Measurements from ENCODE around the gene KRTAP20-3. TPM values are rescaled to one million over a fixed set of nuclear protein-coding genes. Genes with fewer than 3 reads are reported as not detected.

Gene KRTAP20-3
- total RNA-seq, 1 experiment from 2014 or later, result not detected

DNA sequence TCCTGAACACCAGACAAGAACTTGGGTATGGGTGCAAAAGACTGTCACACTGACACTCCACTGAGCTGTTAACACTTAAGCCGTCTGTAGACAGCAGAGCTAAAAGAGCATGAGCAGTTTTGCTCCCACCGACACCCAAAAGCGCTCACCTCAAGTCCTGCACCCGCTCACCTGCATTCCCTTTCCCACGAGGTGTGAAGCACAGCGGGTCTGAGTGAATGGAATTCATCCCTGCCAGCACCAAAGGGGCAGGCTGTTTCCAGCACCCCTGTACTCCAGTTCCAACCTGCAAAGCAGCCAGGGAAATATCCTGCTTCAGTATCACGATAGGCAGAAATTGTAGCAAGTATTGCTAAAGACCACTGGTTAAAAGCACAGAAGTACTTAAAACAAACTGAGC lies 47.2 kb downstream of the KRTAP20-3 start:
- no peak overlapping the region for H3K4me3 ChIP-seq (replicated peaks in 1 of 2; ENCODE audit: low read depth in 1 of 2, low read length in 2 of 2)
- H3K9me3 ChIP-seq (ENCODE audit: control insufficient read depth in 1 of 2, insufficient read depth in 1 of 2, low read depth in 1 of 2, low read length in 2 of 2), result peaks cover 0 to 14% of the 10 kb centered on the region in 2 experiments; a peak in 2 of 4 replicates
- no peak for TF ChIP-seq RAD21 (IDR thresholded peaks at IDR 0.05; ENCODE audit: low read depth)
- no peak for TF ChIP-seq EZH2phosphoT487 (IDR thresholded peaks at IDR 0.05; ENCODE audit: borderline replicate concordance)
- TF ChIP-seq, protein P1, sequence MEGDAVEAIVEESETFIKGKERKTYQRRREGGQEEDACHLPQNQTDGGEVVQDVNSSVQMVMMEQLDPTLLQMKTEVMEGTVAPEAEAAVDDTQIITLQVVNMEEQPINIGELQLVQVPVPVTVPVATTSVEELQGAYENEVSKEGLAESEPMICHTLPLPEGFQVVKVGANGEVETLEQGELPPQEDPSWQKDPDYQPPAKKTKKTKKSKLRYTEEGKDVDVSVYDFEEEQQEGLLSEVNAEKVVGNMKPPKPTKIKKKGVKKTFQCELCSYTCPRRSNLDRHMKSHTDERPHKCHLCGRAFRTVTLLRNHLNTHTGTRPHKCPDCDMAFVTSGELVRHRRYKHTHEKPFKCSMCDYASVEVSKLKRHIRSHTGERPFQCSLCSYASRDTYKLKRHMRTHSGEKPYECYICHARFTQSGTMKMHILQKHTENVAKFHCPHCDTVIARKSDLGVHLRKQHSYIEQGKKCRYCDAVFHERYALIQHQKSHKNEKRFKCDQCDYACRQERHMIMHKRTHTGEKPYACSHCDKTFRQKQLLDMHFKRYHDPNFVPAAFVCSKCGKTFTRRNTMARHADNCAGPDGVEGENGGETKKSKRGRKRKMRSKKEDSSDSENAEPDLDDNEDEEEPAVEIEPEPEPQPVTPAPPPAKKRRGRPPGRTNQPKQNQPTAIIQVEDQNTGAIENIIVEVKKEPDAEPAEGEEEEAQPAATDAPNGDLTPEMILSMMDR (IDR thresholded peaks at IDR 0.05 in 2 of 3, conservative IDR thresholded peaks at IDR 0.05 in 1 of 3; ENCODE audit: borderline replicate concordance in 1 of 3, insufficient read depth in 1 of 3, low read depth in 2 of 3, low read length in 2 of 3), result no peak
- TF ChIP-seq EGR1 (IDR thresholded peaks at IDR 0.05; ENCODE audit: low read depth), result no peak
- TF ChIP-seq YY1 (IDR thresholded peaks at IDR 0.05; ENCODE audit: extremely low read depth, insufficient replicate concordance, low read depth, low read length), result no peak
- TF ChIP-seq, protein P2, sequence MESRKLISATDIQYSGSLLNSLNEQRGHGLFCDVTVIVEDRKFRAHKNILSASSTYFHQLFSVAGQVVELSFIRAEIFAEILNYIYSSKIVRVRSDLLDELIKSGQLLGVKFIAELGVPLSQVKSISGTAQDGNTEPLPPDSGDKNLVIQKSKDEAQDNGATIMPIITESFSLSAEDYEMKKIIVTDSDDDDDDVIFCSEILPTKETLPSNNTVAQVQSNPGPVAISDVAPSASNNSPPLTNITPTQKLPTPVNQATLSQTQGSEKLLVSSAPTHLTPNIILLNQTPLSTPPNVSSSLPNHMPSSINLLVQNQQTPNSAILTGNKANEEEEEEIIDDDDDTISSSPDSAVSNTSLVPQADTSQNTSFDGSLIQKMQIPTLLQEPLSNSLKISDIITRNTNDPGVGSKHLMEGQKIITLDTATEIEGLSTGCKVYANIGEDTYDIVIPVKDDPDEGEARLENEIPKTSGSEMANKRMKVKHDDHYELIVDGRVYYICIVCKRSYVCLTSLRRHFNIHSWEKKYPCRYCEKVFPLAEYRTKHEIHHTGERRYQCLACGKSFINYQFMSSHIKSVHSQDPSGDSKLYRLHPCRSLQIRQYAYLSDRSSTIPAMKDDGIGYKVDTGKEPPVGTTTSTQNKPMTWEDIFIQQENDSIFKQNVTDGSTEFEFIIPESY (IDR thresholded peaks at IDR 0.05; ENCODE audit: extremely low read depth, insufficient replicate concordance, low read length), result no peak
- TF ChIP-seq, protein P3, sequence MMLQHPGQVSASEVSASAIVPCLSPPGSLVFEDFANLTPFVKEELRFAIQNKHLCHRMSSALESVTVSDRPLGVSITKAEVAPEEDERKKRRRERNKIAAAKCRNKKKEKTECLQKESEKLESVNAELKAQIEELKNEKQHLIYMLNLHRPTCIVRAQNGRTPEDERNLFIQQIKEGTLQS (IDR thresholded peaks at IDR 0.05), result no peak
- no peak for TF ChIP-seq CBX3 (IDR thresholded peaks at IDR 0.05; ENCODE audit: low read depth)
- TF ChIP-seq ZFX (IDR thresholded peaks at IDR 0.05), result no peak
- no peak for TF ChIP-seq SIN3A (IDR thresholded peaks at IDR 0.05; ENCODE audit: low read depth)
- TF ChIP-seq FOSL1 (IDR thresholded peaks at IDR 0.05; ENCODE audit: low read depth), result no peak
- no peak for TF ChIP-seq SP1 (IDR thresholded peaks at IDR 0.05; ENCODE audit: low read depth)
- TF ChIP-seq TCF7L2 (IDR thresholded peaks at IDR 0.05; ENCODE audit: borderline replicate concordance, extremely low read depth, insufficient read depth, insufficient read length), result no peak
- TF ChIP-seq CEBPB (IDR thresholded peaks at IDR 0.05; ENCODE audit: low read depth), result no peak
- no peak for TF ChIP-seq POLR2AphosphoS5 (IDR thresholded peaks at IDR 0.05; ENCODE audit: low read depth, low read length)
- TF ChIP-seq JUND (IDR thresholded peaks at IDR 0.05), result no peak
- no peak for TF ChIP-seq EZH2 (IDR thresholded peaks at IDR 0.05)
- POLR2A ChIA-PET, result no interaction called here
- H2AFZ ChIP-seq (ENCODE audit: low read depth, low read length, poor library complexity, severe bottlenecking), result no peak overlapping the region
- H3K27me3 ChIP-seq (ENCODE audit: insufficient read depth, low read length), result no peaks in the 10 kb centered on the region
- CTCF ChIA-PET, result no interaction called here
- H3K9me2 ChIP-seq (ENCODE audit: insufficient read depth), result no peaks in the 10 kb centered on the region
- H4K20me1 ChIP-seq (ENCODE audit: insufficient read depth), result no peaks in the 10 kb centered on the region
- ATAC-seq (no peak), DNase-seq (ENCODE audit: low read depth, low spot score) (no peak)
- H3K36me3 ChIP-seq (ENCODE audit: control insufficient read depth in 1 of 2, insufficient read depth in 2 of 2, low read length in 2 of 2), result no peaks in the 10 kb centered on the region
- RAD21 ChIA-PET (ENCODE audit: low non-redundant PET in 1 of 2, low total read pairs in 2 of 2, uncharacterized antibody in 2 of 2, unreplicated experiment in 2 of 2), result no interaction called here
- H3K4me1 ChIP-seq (ENCODE audit: control insufficient read depth in 1 of 2, insufficient read depth in 2 of 2, low read length in 2 of 2), result no peaks in the 10 kb centered on the region
- H3K9ac ChIP-seq (ENCODE audit: low read length), result no peak overlapping the region
- BruUV-seq (replicated peaks), result no TSS peak
- H3K4me2 ChIP-seq (ENCODE audit: low read length), result no peak overlapping the region
- intact Hi-C loops (cut with micrococcal nuclease), result no loop called here
- H3K79me2 ChIP-seq (ENCODE audit: insufficient read depth, low read length), result no peaks in the 10 kb centered on the region
- no peak overlapping the region for H3K27ac ChIP-seq (ENCODE audit: low read depth, low read length)

Measured in HCT116 (cell line).